Right atrium auricular region (tissue), 2 donors: ENCODE measurements around the gene SLC44A4. TPM values are rescaled to one million over a fixed set of nuclear protein-coding genes. Genes with fewer than 3 reads are reported as not detected.
"Not testable (repeated sequence)": the region's sequence is repeated elsewhere in the genome, so short reads cannot be mapped to it uniquely, and the experiment has no call there.

Experiments
- DNase-seq: peaks from one replicate; pipeline ENCODE4 v3.0.0-alpha.2; 2019; ENCODE audit warnings: low spot score
- H3K27ac ChIP-seq, 2 donors: fragments of 200-600 bp; sonication (generic); 1 replicate in 1 of 2; 2 replicates in 1 of 2; pipeline ENCODE4 v1.5.1; 2016 to 2019
- H3K27me3 ChIP-seq, 2 donors: fragments of 200-600 bp; sonication (generic); one replicate each; pipeline versions ENCODE4 v1.5.1 to v1.6.0; 2017 to 2019
- H3K36me3 ChIP-seq: fragments of 200-600 bp; sonication (generic); one replicate; pipeline ENCODE4 v1.5.1; 2016
- H3K4me1 ChIP-seq, 2 donors: fragments of 200-600 bp; sonication (generic); one replicate each; pipeline versions ENCODE4 v1.5.1 to v1.6.0; 2017 to 2019
- H3K4me3 ChIP-seq, 2 donors: fragments of 200-600 bp; sonication (generic); 1 replicate in 1 of 2; 2 replicates in 1 of 2; pipeline ENCODE4 v1.5.1; 2017 to 2019; ENCODE audit warnings: mild to moderate bottlenecking in 1 of 2, moderate library complexity in 1 of 2
- H3K9me3 ChIP-seq, 2 donors: fragments of 200-600 bp; sonication (generic); one replicate each; pipeline ENCODE4 v1.5.1; 2019
- CTCF ChIP-seq, 2 donors: fragments of 200-600 bp; sonication (generic); IDR thresholded peaks; one replicate each; pipeline ENCODE4 v1.5.1; 2019; ENCODE audit warnings: antibody characterized with exemption in 2 of 2
- total RNA-seq, 2 donors: library from RNA; depleted of rRNA; stranded (reverse); fragments of >200 nt; gene quantifications; one replicate each; pipeline ENCODE4 v1.1.0, GENCODE V29; 2016

SLC44A4 gene
- total RNA-seq, 2 donors from 2014 or later, result not detected

DNA sequence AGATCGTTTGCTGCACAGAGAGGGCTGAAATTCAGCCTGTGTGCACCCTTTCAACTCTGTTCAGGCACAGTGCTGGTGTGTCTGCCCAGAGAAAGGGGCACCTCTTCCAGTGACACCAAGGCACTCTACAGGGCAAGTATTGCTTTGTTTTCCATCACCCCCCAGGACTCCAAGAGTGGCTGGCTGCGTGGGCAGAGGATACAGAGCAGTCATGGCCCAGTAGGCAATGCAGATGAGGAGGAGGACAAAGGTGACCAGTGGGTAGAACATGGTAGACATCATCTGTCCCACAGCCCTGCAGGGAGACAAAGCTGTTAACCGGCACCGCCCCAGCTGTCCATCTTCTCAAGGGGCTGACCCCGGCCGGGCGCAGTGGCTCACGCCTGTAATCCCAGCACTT is 9.5 kb downstream of the SLC44A4 start:
- no peak for TF ChIP-seq CTCF (IDR thresholded peaks at IDR 0.05)
- no peaks in the 10 kb centered on the region for H3K9me3 ChIP-seq
- no peak overlapping the region for H3K27ac ChIP-seq
- no peak for DNase-seq
- H3K4me3 ChIP-seq, result no peak overlapping the region
- H3K36me3 ChIP-seq, result no peaks in the 10 kb centered on the region
- H3K4me1 ChIP-seq, result peaks cover 0 to 3% of the 10 kb centered on the region in 2 donors
- H3K27me3 ChIP-seq, result no peaks in the 10 kb centered on the region

DNA sequence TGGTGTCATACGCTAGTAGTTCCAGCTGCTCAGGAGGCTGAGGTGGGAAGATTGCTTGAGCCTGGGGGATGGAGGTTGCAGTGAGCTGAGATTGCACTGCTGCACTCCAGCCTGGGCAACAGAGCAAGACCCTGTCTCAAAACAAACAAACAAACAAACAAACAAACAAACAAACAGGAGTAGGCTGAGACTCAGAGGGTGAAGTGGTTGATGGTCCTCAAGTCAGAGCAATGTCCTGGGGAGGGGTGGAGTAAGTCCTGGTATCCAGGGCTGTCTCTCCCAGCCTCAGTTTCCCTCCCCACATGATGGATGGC is 10.2 kb downstream of the SLC44A4 start:
- not testable (repeated sequence) for H3K27me3 ChIP-seq, H3K9me3 ChIP-seq, H3K27ac ChIP-seq, H3K4me1 ChIP-seq, DNase-seq, H3K4me3 ChIP-seq, H3K36me3 ChIP-seq

DNA sequence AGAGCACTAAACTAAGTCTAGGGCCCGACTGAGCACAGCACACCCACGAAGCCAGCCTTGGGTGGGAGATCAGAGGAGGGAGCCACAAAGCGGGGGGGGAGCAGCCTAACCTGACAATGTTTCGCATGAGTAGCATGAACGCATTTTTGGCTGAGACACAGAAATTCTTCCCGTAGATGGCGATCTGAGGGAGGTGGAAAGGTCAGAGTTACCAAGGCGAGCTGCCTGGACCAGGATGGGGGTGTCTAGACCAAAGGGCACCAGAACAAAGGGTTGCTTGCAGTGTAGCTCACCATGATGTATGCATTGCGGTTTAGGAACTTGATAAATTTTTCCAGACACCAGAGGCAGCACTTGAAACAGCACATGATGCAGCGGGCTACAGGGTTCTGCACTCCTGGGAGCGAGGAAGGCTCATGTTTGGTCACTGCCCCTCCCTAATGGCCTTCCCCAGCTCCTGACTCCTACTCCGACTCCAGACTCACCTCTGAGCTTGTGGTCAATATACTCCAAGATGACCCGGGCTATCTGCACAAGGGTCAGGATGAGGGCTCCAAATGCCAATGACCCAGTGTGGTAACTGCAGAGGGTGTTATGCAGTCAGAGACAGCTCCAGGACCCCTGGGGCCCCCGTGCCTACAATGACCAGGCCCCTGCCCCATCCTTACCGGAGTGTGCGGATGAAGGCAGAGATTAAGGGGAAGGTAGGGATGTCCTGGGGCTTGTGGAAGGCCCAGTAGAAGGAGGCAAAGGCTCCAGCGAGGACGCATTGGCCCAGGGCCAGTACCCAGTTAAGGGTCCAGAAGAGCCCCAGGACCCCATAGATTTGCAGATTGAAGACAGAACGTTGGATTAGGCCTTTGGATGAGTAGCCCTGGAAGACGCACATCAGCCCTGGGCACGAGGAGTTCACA is 13.3 kb downstream of the SLC44A4 start:
- DNase-seq, result no peak
- peaks cover 0 to 21% of the 10 kb centered on the region in 2 donors for H3K4me1 ChIP-seq
- H3K4me3 ChIP-seq, result no peak overlapping the region
- TF ChIP-seq CTCF (IDR thresholded peaks at IDR 0.05), result no peak
- no peaks in the 10 kb centered on the region for H3K9me3 ChIP-seq
- H3K27me3 ChIP-seq, result no peaks in the 10 kb centered on the region
- H3K27ac ChIP-seq, result no peak overlapping the region
- peaks cover 4% of the 10 kb centered on the region for H3K36me3 ChIP-seq

GRCh38 chr6:31864818-31865204 is 14.0 kb downstream of the SLC44A4 start:
- no peak for TF ChIP-seq CTCF (IDR thresholded peaks at IDR 0.05)
- Histone ChIP-seq H3K4me1 (peaks cover 0 to 21% of the 10 kb centered on the region in 2 donors), H3K27ac (no peak overlapping the region), H3K9me3 (no peaks in the 10 kb centered on the region), H3K27me3 (no peaks in the 10 kb centered on the region), H3K4me3 (no peak overlapping the region), H3K36me3 (peaks cover 10% of the 10 kb centered on the region)
- no peak for DNase-seq

DNA sequence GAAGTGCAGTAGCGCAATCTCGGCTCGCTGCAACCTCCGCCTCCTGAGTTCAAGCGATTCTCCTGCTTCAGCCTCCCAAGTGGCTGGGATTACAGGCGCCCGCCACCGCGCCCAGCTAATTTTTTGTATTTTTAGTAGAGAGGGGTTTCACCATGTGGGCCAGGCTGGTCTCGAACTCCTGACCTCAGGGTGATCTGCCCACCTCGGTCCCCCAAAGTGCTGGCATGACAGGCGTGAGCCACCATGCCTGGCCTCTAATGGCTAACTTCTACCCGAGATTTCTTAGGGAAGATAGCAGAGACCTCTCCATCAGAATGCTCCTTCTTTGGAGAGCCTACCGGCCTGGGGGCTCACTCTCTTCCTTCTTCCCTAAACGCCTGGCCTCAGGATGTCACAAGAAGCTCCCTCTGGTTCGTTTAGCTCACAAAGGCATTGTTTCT is 14.7 kb downstream of the SLC44A4 start:
- H3K9me3 ChIP-seq, H3K27me3 ChIP-seq, DNase-seq: not testable (repeated sequence)
- H3K4me1 ChIP-seq, result peaks cover 0 to 21% of the 10 kb centered on the region in 2 donors
- H3K4me3 ChIP-seq, result peak overlapping the region; percentile 47 to 78
- peaks cover 17% of the 10 kb centered on the region for H3K36me3 ChIP-seq
- H3K27ac ChIP-seq, result peak overlapping the region; percentile 86 to 92

- peaks cover 31% of the 10 kb centered on the region for H3K36me3 ChIP-seq
- H3K4me1 ChIP-seq, result peaks cover 0 to 21% of the 10 kb centered on the region in 2 donors
- H3K27ac ChIP-seq, result peak within 1 kb of the TSS; percentile 91 to 92
- H3K4me3 ChIP-seq, result peak within 1 kb of the TSS; percentile 73 to 78
- H3K27me3 ChIP-seq, result no peaks in the 10 kb centered on the region
- DNase-seq, result peak; percentile 100
- no peaks in the 10 kb centered on the region for H3K9me3 ChIP-seq
- no peak for TF ChIP-seq CTCF (IDR thresholded peaks at IDR 0.05)
Measured at GRCh38 chr6:31862344-31863235, 16.2 kb downstream of the SLC44A4 start, which contains the start of gene NEU1. Gene NEU1, minus strand, starts transcription at chr6:31862821. Its CDS starts 45 bp downstream, at chr6:31862776.
